ENCODE data around the gene ACTR8.

The ACTR8 gene

GRCh38 chr3:53862241-53862640 is 19.7 kb downstream of the ACTR8 start:
- DNase-seq = no peak

- DNase-seq = no peak
These were observed 21.8 kb downstream of the ACTR8 start for GRCh38 chr3:53860196-53860595.

DNA sequence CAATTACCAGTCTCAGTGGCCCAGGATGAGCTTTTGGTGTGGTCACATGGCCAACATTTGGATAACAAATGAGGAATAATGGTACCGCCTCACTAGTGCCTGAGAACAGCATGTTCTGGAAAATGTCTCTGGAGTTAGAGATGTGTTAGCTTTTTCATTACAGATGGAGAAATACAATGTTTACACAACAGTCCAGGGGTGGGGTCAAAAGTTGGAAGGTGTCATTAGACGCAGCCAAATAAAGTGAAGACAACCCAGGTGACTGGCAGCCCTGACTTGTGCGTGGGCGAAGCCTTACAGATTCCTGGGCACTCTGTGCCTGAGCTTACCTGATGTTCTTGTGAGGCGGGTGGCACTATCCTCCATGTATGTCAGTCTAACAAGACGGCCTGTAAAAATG is 22.8 kb downstream of the ACTR8 start:
- no peak for DNase-seq

DNA sequence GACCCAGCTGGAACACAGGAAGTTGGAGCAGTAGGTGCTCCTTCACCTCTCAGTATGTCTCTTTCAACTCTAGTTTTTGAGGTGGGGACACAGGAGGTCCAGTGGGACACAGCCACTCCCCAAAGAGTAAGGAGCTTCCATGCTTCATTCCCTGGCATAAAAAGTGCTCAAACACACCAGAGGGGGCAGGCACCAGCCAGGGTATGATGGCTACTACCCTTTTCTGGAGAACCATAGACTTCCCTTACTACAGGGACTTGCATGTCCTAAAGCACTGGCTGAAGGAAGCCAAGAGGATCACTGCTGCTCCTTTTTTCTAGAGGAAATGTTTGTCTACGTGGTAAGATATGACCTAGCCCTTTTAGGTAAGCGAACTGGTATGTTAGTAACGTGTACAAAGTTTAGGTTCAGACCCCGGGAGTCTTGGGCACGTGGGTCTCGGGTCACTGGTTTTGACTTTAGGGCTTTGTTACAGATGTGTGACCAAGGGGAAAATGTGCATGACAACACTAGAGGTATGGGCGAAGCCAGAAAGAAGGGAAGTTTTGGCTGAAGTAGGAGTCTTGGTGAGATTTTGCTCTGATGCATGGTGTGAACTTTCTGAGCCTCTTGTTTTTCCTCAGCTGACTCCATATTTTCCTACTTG is 23.7 kb downstream of the ACTR8 start:
- no peak for DNase-seq

DNA sequence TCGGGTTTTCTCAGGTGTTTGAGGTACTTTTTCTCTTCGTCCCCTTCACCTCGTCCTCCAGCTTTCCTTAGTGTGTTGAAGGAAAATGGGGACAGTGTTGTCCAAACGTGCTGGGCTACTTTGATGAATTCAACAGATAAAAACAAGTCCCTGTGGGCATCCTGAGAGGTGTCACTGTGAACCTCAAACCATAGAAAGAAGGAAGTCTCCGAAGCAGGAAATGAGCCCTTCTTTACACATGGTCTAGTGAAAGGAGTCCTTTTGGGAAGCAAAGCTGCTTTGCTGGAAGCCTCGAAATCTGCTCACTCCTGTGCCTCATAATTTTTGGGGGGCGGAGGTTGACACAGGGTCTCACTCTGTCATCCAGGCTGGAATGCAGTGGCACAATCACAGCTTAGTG is 25.0 kb downstream of the ACTR8 start:
- DNase-seq = no peak

GRCh38 chr3:53850895-53851294 is 31.1 kb downstream of the ACTR8 start:
- DNase-seq = no peak

- no peak for DNase-seq
These were observed 32.0 kb downstream of the ACTR8 start for GRCh38 chr3:53849916-53850315.

DNA sequence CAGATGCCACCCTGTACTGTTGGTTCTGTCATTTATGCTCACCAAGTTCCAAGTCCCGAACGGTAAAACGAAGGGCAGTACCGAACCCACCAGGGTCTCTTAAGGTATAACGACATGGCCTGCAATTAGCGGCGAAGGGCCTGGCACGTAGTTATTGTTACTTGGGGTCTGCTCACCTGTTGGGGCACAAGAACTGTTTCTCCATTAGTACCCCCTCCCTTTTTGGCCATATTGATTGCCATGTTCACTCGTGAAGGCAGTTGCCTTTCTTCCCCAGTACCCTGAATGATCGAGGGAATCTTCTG is 35.1 kb downstream of the ACTR8 start:
- peak; percentile 37 for DNase-seq

GRCh38 chr3:53846134-53846850 is 35.7 kb downstream of the ACTR8 start, which contains the start of the genes CHDH and IL17RB:
Gene CHDH, minus strand, starts transcription at chr3:53846419. Its CDS starts 22,411 bp downstream, at chr3:53824008.
Gene IL17RB, plus strand, starts transcription at chr3:53846568. Its CDS starts 21 bp downstream, at chr3:53846589.
- DNase-seq = peak; percentile 83

- DNase-seq = no peak
These were observed 36.1 kb downstream of the ACTR8 start for GRCh38 chr3:53845881-53846133.

DNA sequence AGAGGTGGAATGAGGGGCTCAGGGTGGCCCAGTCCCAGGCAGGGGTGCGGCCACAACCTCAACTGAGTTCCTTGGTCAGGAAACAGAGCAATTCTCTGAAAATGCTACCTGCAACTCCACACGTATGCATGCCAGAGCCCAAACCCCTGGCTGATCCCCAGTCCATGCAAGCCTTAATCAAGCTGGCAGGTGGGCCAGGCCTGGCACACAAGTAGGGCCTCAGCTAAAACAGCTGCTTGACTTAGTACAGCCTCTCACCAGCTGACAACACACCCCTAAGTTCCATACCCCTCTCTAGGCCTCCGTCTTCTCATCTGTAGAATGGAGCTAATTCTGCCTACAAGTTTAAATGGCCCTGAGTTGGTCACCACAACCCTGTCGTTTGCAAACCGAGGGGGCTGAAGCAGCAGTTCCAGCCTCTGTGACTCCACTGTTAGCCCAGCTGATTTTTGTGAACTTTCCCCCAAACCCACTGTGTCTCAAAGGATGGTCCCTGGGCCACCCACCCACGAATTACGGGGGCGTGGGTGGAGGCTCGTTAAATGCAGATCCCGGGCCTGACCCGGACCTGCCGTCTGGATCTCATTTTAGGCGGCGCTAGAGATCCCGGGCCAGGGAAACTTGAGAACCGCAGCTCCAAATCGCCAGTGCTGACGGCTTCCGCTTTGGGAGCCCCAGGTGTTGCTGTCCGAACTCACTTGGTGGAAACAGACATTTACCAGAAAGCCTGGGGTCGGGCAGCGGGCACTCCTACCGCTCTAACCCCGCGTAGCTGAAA is 36.7 kb downstream of the ACTR8 start:
- DNase-seq = peak; percentile 45

GRCh38 chr3:53844262-53845102 is 37.5 kb downstream of the ACTR8 start:
- DNase-seq = peak; percentile 6

GRCh38 chr3:53843195-53844177 is 38.5 kb downstream of the ACTR8 start:
- DNase-seq = peak; percentile 43

DNA sequence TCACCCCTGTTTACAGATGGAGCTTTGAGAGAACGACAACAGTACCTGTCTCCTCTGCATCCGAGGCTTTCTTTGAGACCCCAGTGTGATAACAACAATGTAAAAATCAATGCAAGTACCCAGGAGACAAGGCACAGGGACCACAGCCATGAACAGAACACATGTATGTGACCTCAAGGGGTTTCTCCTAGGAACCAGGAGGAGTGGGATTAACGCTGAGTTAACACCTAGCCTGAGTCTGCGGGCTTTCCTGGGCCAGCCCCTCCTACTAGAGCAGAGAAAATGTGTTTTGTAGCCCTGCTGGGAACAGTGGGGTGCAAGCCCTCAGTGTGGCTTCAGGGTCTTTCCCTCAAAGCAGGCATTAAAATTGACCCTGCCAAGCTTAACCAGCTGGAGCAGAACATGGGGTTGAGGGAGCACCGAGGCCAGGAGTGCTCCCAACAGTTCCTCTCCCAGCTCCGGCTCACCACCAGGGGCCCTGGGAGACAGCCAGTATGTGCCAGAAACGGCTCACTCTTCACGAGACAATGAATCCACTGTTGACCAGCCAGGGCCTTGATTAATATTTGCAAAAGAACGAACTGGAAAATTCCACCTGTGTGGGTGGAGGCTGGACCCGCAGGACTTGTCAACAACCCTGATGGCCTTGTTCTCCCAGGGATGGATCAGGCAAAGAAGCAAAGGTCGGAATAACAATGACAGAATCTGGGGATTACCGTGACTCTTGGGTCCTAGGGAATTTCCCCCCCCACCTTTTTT is 39.3 kb downstream of the ACTR8 start:
- peak; percentile 74 for DNase-seq

DNA sequence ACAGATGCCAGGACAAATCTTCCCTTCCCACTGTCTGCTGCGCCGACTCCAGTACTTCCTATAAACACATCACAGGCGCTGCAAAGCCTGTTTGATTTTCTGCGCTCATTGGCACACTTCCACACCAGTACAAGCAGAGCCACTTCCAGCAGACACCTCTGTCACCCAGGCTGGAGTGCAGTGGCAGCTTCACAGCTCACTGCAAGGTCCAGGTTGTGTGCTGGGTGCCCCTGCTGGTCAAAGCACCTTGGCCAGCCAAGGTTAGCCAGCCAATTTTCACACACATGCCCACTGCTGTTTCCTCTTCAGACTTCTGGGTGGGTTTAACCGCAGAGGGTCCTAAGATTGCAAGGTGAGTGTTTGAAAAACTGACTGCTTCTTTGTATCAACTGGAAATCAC is 40.7 kb downstream of the ACTR8 start:
- no peak for DNase-seq

- no peak for DNase-seq
These were observed 44.6 kb downstream of the ACTR8 start for GRCh38 chr3:53837331-53837730.

DNA sequence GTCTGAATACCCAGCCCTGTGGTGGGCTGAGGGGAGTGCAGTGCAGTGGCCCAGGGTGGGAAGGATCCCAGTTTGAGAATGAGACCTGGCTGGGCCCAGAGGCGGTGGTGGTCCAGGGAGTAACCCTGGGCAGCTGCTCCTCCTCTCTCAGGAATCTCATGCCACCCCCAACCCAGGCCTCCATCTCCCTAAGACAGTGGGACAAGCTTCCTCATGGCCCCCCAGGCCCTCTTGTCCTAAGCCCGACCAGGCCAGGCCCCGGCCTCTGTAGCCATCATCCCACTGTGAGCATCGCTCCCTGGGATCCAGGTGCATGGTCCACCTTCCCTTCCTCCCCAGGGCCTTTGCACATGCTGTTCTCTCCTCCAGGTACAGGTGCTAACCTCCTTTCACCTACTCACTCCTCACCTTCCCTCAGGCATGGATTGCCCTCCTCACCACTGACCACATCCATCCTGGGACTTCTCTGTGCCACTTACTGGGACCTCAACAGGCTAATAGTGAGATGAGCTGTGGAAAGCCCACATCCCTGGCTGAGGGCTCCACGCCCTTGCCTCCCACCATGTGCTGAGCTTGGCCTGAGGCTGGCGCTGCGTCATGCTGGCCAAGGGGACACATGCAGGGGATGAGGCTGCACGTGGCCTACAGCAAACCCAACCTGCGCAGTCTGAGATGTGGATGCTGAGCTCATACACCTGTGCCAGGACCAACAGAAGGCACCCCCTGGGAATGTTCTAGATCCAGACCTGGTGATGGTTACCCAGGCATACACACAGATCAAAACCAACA is 45.7 kb downstream of the ACTR8 start:
- DNase-seq = no peak

DNA sequence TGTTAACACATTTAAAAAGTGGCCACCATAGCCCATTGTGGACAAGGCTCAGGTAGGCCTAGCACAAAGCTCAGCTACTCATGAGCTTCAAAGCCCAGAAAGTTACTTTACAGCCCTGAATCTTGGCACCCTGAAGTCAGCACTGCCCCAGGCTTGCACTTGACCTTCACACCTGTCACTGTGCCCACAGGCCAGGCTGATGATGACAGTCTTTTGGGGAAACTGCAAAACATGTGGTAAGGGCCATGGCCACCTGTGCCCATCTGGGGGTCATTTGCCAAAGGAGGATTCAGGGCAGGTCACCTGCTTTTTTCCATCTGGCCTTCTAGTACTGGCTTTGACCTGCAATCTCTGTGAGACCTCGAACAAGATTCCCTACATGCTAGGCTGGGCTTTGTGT is 46.7 kb downstream of the ACTR8 start:
- no peak for DNase-seq

GRCh38 chr3:53834429-53835095 is 47.4 kb downstream of the ACTR8 start:
- DNase-seq = no peak

DNA sequence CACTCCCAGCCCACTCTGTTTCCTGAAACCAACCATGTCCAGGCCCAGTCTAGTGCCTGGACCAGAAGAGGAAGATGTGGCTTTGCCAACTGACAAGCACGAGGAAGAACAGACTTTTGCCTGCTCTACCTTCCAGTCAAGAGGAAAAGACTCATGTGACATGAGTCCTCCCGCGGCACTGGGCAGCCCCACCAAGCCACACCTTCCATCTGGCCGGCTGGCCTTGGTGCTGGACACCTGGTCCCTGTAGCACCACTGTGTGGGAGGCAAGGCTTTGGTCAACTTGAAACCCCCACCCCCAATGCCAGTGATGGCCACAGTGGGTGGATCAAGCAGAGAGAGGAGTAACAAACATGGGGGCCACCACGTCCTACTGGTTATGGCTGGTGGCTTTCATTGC is 48.3 kb downstream of the ACTR8 start:
- no peak for DNase-seq

Data from NCI-H69 (cell line).